ENCODE measurements around the gene RNASE7. TPM values are rescaled to one million over a fixed set of nuclear protein-coding genes. Genes with fewer than 3 reads are reported as not detected.

The RNASE7 gene
- total RNA-seq, 1 donor from 2014 or later: 12.1 TPM

DNA sequence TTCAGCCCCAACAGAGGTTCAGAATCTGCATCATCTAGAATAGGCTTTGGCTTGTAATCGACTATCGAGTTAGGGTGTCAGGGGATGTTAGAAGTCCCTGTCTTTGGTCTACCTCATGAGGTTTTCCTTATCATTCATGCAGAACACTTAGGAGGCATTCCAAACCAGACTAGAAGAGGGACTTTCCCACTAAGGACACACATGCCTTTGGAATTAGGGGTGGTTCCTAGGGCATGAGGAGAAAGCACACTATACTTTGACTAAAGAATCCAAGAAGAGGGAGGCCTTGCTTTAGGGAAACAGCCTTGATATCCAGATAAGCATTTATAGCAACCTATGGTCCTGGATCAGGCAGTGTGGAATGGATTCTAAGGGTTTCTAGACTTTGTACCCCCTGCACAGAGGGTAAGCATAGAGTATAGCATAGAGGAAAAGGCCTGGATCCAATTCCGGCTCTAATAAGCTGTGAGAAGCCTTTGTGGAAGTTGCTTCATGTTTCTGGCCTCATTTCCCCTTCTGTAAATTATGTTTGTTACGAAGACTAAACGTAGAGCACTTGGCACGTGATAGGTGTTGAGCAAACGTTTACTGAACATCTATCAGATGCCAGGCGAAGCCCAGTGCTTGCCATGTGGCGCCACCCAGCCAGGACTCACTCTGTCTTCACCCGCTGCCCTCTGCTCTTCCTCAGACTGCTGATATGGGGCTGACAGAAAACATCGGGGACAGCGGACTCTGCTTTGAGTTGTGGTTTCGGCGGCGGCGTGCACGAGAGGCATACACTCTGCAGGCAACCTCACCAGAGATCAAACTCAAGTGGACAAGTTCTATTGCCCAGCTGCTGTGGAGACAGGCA is 43.1 kb downstream of the RNASE7 start:
- no peaks in the 10 kb centered on the region for H3K27me3 ChIP-seq (ENCODE audit: control insufficient read depth, insufficient read depth, low read length)
- FAIRE-seq: peak; percentile 58
- H3K4me3 ChIP-seq (ENCODE audit: low read depth, low read length): no peak overlapping the region
- TF ChIP-seq, protein P1, sequence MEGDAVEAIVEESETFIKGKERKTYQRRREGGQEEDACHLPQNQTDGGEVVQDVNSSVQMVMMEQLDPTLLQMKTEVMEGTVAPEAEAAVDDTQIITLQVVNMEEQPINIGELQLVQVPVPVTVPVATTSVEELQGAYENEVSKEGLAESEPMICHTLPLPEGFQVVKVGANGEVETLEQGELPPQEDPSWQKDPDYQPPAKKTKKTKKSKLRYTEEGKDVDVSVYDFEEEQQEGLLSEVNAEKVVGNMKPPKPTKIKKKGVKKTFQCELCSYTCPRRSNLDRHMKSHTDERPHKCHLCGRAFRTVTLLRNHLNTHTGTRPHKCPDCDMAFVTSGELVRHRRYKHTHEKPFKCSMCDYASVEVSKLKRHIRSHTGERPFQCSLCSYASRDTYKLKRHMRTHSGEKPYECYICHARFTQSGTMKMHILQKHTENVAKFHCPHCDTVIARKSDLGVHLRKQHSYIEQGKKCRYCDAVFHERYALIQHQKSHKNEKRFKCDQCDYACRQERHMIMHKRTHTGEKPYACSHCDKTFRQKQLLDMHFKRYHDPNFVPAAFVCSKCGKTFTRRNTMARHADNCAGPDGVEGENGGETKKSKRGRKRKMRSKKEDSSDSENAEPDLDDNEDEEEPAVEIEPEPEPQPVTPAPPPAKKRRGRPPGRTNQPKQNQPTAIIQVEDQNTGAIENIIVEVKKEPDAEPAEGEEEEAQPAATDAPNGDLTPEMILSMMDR (IDR thresholded peaks at IDR 0.05; ENCODE audit: insufficient read depth, low read length, severe bottlenecking): no peak
- peak; percentile 74 for DNase-seq (ENCODE audit: low read depth)
- H3K36me3 ChIP-seq (ENCODE audit: control insufficient read depth, insufficient read depth, low read length): peaks cover 2% of the 10 kb centered on the region

DNA sequence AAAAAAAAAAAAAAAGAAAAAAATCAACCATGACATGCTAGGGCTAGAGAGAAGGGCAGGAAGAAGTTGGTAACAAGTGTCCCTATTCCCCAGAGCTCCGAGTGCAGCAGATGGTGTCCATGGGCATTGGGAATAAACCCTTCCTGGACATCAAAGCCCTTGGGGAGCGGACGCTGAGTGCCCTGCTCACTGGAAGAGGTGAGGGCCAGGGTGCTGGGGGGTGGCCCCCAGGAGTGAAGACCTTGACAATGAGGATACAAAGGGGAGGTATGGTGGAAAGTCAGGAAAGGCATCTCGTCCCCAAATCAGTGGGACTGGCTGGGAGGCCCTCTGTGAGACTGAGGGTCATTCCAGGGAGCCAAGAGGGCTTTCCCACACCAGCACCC is 44.7 kb downstream of the RNASE7 start:
- no peak for FAIRE-seq
- DNase-seq (ENCODE audit: low read depth): no peak
- Histone ChIP-seq H3K36me3 (ENCODE audit: control insufficient read depth, insufficient read depth, low read length) (peaks cover 11% of the 10 kb centered on the region), H3K27me3 (ENCODE audit: control insufficient read depth, insufficient read depth, low read length) (no peaks in the 10 kb centered on the region), H3K4me3 (ENCODE audit: low read depth, low read length) (no peak overlapping the region)
- TF ChIP-seq, protein P1 (IDR thresholded peaks at IDR 0.05; ENCODE audit: insufficient read depth, low read length, severe bottlenecking): no peak

DNA sequence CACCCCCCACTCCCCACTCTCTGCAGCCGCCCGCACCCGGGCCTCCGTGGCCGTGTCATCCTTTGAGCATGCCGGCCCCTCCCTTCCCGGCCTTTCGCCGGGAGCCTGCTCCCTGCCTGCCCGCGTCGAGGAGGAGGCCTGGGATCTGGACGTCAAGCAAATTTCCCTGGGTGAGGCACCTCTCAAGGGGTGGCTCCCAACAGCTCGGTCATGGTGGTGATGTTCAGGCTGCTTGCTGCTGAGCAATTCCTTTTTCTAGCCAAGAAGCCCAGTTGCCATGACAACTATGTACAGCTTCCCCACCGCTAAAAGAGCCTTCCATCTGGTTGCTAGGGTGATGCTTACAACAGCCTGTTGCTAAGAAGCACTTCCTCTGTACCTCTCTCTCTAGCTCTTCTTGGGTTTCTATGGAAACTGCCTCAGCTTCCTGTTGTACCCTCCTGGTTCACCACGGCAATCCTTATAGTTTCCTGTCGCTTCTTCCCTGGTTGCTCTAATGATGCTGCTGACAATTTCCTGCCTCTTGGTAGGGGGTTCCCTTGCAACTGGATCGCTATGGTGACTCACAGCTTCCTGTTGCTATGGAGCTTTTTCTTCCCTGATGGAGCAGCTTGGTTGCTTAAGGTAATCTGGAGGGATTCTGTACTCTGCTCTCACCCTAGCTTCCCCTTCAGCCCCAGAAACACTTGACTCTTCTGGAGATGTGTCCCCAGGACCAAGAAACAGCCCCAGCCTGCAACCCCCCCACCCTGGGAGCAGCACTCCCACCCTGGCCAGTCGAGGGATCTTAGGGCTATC is 45.3 kb downstream of the RNASE7 start:
- FAIRE-seq: no peak
- Histone ChIP-seq H3K27me3 (ENCODE audit: control insufficient read depth, insufficient read depth, low read length) (no peaks in the 10 kb centered on the region), H3K36me3 (ENCODE audit: control insufficient read depth, insufficient read depth, low read length) (peaks cover 15% of the 10 kb centered on the region), H3K4me3 (ENCODE audit: low read depth, low read length) (no peak overlapping the region)
- TF ChIP-seq, protein P1 (IDR thresholded peaks at IDR 0.05; ENCODE audit: insufficient read depth, low read length, severe bottlenecking): no peak
- DNase-seq (ENCODE audit: low read depth): peak; percentile 84

DNA sequence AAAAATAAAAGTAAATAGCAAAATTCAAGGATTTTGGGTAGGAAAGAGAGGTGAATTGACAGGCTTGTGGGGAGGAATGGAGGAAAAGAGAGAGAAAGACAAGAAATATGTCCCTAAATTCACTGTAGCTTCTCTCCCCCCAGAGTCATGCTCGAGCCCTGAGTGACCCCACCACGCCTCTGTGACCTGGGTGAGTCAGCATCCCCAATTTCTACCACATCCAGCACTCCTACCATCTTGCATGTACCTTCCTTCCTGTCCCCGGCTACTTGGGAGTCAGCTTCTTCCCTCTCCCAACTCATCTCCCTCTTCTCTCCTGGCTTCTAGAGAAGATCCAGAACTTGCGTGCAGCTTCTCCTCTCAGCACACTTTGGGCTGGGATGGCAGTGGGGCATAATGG is 46.5 kb downstream of the RNASE7 start:
- TF ChIP-seq, protein P1 (IDR thresholded peaks at IDR 0.05; ENCODE audit: insufficient read depth, low read length, severe bottlenecking): no peak
- Histone ChIP-seq H3K27me3 (ENCODE audit: control insufficient read depth, insufficient read depth, low read length) (no peaks in the 10 kb centered on the region), H3K36me3 (ENCODE audit: control insufficient read depth, insufficient read depth, low read length) (peaks cover 15% of the 10 kb centered on the region), H3K4me3 (ENCODE audit: low read depth, low read length) (no peak overlapping the region)
- DNase-seq (ENCODE audit: low read depth) (no peak), FAIRE-seq (peak; percentile 13)

DNA sequence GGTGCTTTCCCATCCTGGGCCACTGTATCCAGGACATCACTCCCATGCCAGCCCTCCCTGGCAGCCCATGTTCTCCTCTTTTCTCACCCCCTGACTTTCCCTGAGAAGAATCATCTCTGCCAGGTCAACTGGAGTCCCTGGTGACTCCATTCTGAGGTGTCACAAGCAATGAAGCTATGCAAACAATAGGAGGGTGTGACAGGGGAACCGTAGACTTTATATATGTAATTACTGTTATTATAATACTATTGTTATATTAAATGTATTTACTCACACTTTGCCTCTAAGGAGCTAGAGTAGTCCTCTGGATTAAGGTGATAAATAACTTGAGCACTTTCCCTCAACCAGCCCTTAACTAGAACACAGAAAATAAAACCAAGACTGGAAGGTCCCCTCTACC is 47.1 kb downstream of the RNASE7 start:
- no peak for DNase-seq (ENCODE audit: low read depth)
- Histone ChIP-seq H3K4me3 (ENCODE audit: low read depth, low read length) (no peak overlapping the region), H3K36me3 (ENCODE audit: control insufficient read depth, insufficient read depth, low read length) (peaks cover 15% of the 10 kb centered on the region), H3K27me3 (ENCODE audit: control insufficient read depth, insufficient read depth, low read length) (no peaks in the 10 kb centered on the region)
- TF ChIP-seq, protein P1 (IDR thresholded peaks at IDR 0.05; ENCODE audit: insufficient read depth, low read length, severe bottlenecking): no peak
- FAIRE-seq: no peak

Data from bronchial epithelial cell (primary cell).